Testis (tissue), 2 donors: ENCODE data around the gene CSMD2.

Experiments used
- CTCF ChIP-seq, 3 experiments: fragments of 450-650 bp in 2 of 3; fragments of 200-600 bp in 1 of 3; sonication (generic) in 1 of 3; IDR thresholded peaks; one replicate each; pipeline ENCODE4 v1.5.1; 2016 to 2019; ENCODE audit warnings: antibody characterized with exemption in 3 of 3, mild to moderate bottlenecking in 2 of 3, moderate library complexity in 1 of 3
- POLR2A ChIP-seq: fragments of 450-650 bp; IDR thresholded peaks from one replicate; pipeline ENCODE4 v1.6.1; 2017; ENCODE audit warnings: antibody characterized with exemption, mild to moderate bottlenecking, moderate library complexity

- TF ChIP-seq CTCF (IDR thresholded peaks at IDR 0.05) (no peak), POLR2A (no peak)
These were observed 663.7 kb downstream of the CSMD2 start for GRCh38 chr1:33501309-33501708.
